Measurements from ENCODE around the gene TYROBP.

DNA sequence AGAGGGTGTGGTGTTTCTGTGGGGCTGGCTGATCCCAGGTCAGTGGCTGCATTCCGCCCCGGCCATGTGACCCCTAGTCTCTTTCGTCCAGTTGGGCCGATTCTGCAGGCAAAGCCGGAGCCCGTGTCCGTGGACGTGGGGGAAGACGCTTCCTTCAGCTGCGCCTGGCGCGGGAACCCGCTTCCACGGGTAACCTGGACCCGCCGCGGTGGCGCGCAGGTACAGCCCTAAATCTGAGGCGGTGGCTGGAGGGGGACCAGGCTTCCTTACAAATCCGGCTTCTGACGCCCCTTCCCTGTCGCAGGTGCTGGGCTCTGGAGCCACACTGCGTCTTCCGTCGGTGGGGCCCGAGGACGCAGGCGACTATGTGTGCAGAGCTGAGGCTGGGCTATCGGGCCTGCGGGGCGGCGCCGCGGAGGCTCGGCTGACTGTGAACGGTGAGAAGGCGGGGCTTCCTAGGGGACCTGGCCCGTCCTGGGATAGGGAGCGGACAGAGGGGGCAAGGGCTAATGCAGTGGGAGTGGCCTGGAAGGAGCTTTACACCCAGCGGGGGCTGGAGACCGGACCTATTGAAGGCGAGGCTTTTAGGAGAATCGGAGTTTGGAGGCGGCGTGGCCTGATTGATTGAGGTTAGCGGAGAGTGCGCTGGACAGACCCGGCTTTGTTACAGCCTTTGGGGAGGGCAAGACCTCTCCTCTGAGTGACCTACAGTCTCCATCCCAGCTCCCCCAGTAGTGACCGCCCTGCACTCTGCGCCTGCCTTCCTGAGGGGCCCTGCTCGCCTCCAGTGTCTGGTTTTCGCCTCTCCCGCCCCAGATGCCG lies 47.1 kb downstream of the TYROBP start:
- TF ChIP-seq, protein P1, sequence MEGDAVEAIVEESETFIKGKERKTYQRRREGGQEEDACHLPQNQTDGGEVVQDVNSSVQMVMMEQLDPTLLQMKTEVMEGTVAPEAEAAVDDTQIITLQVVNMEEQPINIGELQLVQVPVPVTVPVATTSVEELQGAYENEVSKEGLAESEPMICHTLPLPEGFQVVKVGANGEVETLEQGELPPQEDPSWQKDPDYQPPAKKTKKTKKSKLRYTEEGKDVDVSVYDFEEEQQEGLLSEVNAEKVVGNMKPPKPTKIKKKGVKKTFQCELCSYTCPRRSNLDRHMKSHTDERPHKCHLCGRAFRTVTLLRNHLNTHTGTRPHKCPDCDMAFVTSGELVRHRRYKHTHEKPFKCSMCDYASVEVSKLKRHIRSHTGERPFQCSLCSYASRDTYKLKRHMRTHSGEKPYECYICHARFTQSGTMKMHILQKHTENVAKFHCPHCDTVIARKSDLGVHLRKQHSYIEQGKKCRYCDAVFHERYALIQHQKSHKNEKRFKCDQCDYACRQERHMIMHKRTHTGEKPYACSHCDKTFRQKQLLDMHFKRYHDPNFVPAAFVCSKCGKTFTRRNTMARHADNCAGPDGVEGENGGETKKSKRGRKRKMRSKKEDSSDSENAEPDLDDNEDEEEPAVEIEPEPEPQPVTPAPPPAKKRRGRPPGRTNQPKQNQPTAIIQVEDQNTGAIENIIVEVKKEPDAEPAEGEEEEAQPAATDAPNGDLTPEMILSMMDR (IDR thresholded peaks at IDR 0.05; ENCODE audit: low read length): no peak
- no peak for TF ChIP-seq EZH2phosphoT487 (IDR thresholded peaks at IDR 0.05; ENCODE audit: low read length)

Measured in MM.1S (cell line).